NB4 (cell line): Measurements from ENCODE around the gene LMBRD2.

Experiments
- DNase-seq: peaks from one replicate; pipeline ENCODE4 v3.0.0; 2010; ENCODE audit warnings: low read depth
- H3K4me3 ChIP-seq: one replicate; pipeline ENCODE4 v1.5.1; 2011; ENCODE audit warnings: mild to moderate bottlenecking, low read depth, low read length, moderate library complexity
- CTCF ChIP-seq: IDR thresholded peaks from one replicate; pipeline ENCODE4 v1.5.1; 2012; ENCODE audit warnings: low read depth, low read length
- MAX ChIP-seq: IDR thresholded peaks from 2 replicates; pipeline ENCODE4 v1.6.1; 2011; ENCODE audit warnings: low read depth, low read length
- MYC ChIP-seq: IDR thresholded peaks from 2 replicates; pipeline ENCODE4 v1.6.1; 2011; ENCODE audit warnings: low read depth, low read length
- POLR2A ChIP-seq: IDR thresholded peaks from 2 replicates; pipeline ENCODE4 v1.6.1; 2011; ENCODE audit warnings: mild to moderate bottlenecking; ENCODE audit not compliant: insufficient read length; ENCODE audit errors: extremely low read depth

Gene LMBRD2

GRCh38 chr5:36066540-36067210 is 85.0 kb downstream of the LMBRD2 start, which contains the start of gene UGT3A2:
Gene UGT3A2, minus strand, starts transcription at chr5:36066882. Its CDS starts 93 bp downstream, at chr5:36066789.
- no peak within 1 kb of the TSS for H3K4me3 ChIP-seq
- TF ChIP-seq POLR2A (no peak), MAX (no peak), MYC (no peak), CTCF (no peak)
- DNase-seq, result no peak

- no peak for TF ChIP-seq MAX
- TF ChIP-seq POLR2A, result no peak
- DNase-seq, result no peak
- no peak overlapping the region for H3K4me3 ChIP-seq
Observed at GRCh38 chr5:36066001-36066539, 85.6 kb downstream of the LMBRD2 start.

DNA sequence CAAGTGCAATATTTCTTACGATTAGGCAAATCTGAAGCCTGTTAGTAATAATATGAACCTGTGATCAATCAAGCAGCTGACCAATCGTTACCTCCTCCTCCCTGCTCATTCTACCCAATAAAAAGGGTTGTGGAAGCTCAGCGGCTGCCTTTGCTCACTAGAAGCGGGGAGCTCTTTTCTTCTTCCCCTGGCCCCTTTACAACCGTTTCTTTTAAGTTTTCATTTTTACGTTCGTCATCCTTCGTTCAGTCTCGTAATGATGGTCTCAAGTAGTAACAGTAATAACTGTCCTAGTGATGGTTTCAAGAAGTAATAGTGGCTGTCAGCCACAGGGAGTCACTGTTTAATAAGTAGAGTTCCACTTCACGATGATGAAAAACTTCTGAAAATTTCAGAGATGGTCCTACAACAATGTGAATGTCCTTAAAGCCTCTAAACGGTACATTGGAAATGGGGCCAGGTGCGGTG is 91.2 kb downstream of the LMBRD2 start:
- peak; percentile 30 for DNase-seq
- TF ChIP-seq MAX, result no peak
- TF ChIP-seq CTCF, result peak; percentile 15
- no peak for TF ChIP-seq MYC
- H3K4me3 ChIP-seq, result no peak overlapping the region

DNA sequence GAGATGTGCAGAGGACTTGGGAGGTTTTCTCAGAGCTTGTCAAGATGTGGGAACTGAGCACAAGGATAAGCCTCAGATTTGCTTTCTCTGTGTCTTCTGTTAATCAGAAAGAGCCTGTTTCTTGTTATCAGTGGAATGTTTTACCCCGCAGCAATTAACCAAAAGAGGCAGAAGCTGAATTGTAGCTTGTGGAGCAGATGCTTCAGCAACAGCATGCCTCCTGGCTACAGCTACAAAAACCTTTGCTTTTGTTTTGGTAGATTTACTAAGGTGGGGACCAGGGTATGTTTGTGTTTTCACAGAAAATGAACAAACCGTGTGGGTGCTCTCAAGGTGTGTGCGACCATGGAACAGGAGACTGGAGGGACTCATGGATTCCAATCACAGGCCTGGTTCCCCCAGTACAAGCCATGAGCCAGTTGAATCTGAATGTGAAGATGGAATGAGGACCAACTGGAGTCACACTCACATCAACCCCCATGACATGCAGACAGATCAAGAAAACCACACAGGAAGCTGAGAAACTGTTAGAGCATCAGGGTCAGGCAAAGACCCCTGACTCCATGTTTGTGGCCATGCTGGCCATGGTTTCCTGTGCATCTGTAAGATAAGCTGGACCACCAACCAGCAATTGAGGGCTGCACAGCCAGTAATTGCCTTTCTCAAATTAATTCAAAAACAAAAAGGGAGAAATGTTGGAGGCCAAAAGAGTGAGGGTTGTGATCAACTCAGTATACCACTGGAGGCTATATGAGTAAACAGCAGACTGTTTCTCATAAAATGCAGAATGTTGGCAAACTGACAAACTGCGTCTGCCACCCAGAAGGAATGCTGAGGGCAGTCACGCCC is 91.9 kb downstream of the LMBRD2 start:
- TF ChIP-seq CTCF (no peak), MAX (no peak), POLR2A (no peak), MYC (no peak)
- no peak for DNase-seq
- no peak overlapping the region for H3K4me3 ChIP-seq

- TF ChIP-seq MAX (no peak), POLR2A (no peak), CTCF (no peak), MYC (no peak)
- DNase-seq, result no peak
- H3K4me3 ChIP-seq, result no peak overlapping the region
Observed at GRCh38 chr5:36058776-36059175, 92.9 kb downstream of the LMBRD2 start.

- no peak overlapping the region for H3K4me3 ChIP-seq
- TF ChIP-seq MAX (no peak), CTCF (no peak), MYC (no peak), POLR2A (no peak)
- DNase-seq, result no peak
Observed at GRCh38 chr5:36057386-36057785, 94.3 kb downstream of the LMBRD2 start.
